Left hindlimb (tissue), 1 donor: ENCODE results near the gene HTRA3.

Experiments used
- DNase-seq: peaks from one replicate; pipeline ENCODE4 v3.0.0-alpha.2; 2018

The HTRA3 gene

DNA sequence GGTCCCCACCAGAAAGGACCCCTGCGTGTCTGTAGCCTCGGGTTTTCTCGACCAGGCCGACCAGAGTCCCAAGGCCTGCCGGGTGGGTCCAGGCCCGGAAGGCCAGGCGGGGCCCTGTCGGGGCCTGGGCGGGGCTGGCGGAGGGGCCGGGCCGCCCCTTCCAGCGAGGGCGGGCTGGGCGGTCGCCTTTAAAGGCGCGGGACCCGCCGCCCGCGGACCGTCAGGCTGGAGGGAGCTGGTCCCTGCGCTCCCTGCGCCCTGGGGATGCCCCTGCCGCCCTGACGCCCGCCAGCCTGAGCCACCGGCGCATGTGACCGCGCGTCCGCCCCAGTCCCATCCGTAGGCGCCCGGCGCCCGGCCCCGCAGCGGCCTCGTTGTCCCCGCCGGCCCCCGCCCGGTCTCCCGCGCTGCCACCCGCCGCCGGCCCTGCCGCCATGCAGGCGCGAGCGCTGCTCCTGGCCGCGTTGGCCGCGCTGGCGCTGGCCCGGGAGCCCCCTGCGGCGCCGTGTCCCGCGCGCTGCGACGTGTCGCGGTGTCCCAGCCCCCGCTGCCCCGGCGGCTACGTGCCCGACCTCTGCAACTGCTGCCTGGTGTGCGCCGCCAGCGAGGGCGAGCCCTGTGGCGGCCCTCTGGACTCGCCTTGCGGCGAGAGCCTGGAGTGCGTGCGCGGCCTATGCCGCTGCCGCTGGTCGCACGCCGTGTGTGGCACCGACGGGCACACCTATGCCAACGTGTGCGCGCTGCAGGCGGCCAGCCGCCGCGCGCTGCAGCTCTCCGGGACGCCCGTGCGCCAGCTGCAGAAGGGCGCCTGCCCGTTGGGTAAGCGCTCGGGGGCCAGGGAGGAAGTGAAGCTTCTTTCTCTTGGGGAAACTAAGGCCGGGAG lies at the start of gene HTRA3:
Gene HTRA3, plus strand, starts transcription at position 220 of the 883 bp plus-strand sequence. Its CDS starts 215 bp downstream, at position 435.
- peak; percentile 83 for DNase-seq

DNA sequence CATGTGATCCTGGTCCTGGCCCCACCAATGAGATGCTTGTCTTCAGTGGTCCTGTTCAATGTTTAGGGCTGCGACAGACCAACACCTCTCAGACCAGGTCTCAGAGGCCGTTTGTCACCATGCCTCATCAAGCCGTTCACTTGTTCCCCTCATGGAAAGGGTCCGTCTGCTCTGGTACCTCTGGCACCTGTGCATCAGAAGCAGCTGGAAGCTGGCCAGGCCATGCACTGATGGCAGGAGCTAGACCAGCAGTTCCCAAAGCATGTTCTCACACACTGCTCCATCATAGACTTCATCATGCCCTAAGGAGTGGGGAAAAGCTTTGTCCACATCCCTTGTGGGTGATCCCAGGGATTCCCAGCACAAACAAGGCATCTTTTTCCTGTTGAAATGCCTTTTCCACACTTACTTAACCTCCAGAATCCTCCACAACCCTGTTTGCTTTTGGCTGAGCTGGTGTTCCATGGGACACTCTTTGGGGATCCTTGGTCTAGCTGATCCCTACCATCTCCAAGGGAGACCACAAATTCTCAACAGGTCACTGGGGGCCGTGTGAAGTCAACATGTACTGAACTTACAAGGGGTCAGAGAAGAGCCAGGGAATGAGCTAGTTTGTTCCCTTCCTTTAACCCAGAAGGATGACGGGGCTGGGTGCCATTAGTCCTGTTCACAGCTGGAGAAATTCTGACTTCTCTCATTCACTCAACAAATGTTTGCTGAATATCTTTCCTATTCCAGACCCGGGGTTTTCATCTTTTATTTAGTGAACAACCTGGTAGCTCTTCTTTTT lies 48.7 kb upstream of the HTRA3 start:
- no peak for DNase-seq

DNA sequence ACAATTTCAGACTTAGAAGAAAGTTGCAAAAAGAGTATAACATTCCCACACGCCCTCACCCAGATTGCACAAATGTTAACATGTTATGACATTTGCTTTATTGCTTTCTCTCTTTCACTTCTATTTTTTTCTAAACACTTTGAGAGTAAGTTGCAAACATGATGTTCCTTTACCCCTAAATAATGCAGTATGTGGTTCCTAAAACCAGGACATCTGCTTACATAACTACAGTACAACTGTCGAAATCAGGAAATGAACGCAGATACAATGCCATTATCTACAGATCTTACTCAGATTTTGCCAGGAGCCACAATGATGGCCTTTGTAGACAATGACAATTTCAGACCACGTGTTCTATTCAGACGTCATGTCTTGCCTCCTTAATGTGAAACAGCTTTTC lies 48.1 kb upstream of the HTRA3 start:
- no peak for DNase-seq

DNA sequence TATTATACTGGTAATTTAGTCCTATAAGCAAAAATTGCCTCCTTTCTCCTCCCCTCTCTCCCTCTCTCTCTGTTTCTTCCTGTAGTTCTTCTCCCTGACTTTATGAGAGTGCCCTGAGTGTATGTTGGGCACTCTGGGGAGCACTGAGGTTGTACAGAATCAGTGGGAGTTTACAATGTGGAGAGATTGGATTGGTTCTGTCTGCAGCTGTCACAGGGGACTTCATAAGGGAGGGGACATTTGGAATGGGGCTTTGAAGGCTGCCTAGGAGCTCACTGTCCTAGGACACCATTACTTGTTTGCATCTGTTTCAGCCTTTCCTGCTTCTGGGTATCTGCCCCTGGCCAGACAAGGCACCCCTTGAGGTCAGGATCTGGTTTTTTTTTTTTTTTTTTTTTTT lies 47.6 kb upstream of the HTRA3 start:
- DNase-seq = no peak

DNA sequence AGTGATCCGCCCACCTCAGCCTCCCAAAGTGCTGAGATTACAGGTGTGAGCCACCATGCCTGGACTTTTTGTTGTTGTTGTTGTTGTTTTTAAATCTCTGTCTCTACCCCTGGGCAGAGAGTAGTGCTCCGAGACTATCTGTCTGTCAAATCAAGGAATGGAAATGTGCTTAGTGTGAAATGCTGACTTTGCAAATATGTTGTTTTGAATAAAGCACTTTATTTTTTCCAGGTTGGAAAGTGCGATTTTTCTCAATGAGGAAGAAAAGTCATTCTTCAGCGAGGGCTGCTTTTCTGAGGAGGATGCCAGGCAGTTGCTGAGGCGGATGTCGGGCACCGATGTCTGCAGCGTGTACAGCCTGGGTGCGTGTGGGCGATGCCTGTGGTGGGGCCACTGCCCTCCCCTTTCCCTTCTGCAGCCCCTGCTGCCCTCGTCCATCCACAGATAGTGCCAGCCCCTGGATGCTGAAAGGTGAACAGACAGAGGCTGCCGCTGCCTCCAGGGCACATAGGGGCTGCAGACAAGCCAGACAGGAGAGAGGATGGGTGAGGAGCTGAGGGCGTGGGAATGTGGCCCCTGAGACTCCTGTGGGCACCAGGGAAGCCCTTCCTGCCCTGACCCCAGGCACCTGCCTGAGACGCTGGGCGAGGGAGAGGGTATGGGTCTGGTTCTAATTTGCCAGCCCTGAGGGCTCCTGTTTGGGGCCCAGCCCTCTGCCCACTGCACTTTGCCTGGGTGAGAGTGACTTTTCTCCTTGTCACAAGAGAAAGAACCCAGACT lies 46.8 kb upstream of the HTRA3 start:
- DNase-seq = no peak

DNA sequence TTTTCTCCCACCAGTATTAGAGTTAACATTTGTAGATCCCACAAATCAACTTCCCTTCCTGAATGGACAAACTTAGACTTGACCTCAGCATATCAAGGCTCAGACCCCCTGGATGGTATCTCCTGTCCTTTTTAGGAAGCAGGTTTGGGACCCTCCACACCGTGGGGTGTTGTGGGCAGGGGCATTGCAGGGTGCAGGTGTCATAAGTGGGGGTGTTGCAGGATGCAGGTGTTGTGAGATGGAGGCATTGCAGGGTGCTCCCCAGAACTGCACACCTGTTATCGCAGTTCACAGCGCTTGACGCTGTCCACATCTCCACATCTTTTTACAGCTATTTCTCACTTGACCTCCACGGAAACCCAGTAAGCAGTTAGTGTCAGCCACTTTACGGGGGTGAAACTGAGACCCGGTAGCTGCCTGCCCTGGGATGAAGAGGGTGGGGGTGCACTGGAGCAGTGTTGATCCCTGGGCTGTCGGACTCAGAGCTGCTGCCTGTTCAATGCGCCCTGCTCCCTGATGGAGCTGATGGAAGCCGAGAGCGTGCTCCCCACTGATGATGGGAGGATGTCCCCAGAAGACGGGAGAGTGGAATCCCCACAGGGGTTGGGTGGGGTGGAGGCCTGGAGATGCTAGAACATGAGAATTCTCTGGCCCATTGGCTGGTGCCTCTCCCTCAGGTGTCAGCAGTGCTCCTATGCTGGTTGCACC lies 45.1 kb upstream of the HTRA3 start:
- no peak for DNase-seq

DNA sequence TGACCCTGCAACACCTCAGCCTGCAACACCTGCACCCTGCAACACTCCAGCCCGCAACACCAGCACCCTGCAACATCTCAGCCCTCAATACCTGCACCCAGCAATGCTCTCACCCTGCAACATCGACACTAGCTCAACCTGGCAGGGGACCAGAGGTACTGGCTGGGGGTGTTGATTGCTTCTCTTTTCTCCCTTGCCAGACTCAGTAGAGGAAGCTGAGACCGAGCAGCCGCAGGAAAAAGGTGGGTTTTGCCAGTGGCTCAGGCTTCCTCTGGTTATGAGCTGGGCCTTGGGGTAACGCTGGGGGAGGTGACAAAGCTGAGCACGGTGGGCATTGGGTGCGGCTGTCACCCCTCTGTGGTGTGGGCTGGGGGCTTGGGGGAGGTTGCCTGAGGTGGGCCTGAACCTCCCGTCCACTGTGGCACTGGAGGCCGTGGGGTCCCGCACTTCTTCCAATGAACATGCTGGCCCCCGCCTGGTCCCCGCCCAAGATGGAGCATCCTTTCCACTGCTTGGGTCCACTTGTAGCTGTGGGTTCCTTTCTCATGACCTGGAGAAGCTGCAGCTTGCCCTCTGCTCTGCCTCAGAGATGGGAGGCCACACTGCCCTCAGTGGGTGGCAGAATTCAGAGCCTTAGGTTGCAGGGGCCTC lies 44.5 kb upstream of the HTRA3 start:
- no peak for DNase-seq

DNA sequence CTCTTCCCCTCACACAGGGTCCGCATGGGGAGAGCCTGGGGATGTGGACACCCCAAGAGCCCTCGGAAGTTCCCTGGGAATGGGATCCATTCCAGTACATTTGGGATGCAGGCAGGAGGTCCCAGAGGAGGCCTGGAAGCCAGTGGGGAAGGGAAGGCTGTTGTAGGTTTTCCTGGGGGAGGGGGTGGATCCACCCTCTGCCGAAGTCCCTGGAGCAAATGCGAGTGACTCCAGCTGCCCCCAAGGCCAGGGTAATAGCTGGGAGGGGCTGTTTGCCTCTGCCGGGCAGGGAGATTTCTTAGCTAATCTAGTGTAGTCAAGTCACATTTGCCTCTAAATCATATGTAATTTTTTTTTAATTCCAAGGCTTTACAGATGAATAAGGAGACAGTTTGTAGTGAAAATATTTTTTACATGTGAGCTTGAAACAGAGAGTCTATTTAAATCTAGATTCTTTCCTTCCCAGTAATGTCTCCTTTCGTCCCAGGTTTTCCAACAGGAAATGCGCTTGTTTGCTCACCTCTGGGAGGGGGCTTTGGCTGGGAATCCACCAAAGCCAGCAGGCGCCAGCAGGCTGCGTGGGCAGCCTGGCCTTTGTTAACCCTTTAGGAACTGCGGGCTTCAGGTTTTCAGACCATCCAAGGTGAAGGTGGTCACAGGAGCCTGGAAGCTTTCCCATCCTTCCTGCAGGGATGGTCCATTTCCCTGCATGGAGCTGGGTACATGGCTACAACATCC lies 43.7 kb upstream of the HTRA3 start:
- peak; percentile 67 for DNase-seq

DNA sequence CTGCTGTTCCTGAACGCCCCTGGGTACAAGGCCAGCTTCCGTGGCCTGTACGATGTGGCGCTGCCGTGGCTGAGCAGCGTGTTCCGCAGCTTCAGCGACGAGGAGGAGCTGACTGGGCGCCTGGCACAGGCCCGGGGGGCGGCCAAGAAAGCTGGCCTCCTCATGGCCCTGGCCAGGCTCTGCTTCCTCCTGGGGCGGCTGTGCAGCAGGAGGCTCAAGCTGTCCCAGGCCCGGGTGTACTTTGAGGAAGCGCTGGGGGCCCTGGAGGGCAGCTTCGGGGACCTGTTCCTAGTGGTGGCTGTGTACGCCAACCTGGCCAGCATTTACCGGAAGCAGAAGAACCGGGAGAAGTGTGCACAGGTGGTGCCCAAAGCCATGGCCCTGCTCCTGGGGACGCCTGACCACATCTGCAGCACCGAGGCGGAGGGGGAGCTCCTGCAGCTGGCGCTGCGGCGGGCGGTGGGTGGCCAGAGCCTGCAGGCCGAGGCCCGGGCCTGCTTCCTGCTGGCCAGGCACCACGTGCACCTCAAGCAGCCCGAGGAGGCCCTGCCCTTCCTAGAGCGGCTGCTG lies 42.3 kb upstream of the HTRA3 start:
- no peak for DNase-seq

DNA sequence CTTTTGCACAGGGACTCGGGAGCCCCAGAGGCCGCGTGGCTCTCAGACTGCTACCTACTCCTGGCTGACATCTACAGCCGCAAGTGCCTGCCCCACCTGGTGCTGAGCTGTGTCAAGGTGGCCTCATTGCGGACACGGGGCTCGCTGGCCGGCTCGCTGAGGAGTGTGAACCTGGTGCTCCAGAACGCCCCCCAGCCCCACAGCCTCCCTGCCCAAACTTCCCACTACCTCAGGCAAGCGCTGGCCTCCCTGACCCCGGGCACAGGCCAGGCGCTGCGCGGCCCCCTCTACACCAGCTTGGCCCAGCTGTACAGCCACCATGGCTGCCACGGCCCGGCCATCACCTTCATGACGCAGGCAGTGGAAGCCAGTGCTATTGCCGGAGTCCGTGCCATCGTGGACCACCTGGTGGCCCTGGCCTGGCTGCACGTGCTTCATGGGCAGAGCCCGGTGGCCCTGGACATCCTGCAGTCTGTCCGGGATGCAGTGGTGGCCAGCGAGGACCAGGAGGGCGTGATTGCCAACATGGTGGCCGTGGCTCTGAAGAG lies 41.7 kb upstream of the HTRA3 start:
- no peak for DNase-seq

DNA sequence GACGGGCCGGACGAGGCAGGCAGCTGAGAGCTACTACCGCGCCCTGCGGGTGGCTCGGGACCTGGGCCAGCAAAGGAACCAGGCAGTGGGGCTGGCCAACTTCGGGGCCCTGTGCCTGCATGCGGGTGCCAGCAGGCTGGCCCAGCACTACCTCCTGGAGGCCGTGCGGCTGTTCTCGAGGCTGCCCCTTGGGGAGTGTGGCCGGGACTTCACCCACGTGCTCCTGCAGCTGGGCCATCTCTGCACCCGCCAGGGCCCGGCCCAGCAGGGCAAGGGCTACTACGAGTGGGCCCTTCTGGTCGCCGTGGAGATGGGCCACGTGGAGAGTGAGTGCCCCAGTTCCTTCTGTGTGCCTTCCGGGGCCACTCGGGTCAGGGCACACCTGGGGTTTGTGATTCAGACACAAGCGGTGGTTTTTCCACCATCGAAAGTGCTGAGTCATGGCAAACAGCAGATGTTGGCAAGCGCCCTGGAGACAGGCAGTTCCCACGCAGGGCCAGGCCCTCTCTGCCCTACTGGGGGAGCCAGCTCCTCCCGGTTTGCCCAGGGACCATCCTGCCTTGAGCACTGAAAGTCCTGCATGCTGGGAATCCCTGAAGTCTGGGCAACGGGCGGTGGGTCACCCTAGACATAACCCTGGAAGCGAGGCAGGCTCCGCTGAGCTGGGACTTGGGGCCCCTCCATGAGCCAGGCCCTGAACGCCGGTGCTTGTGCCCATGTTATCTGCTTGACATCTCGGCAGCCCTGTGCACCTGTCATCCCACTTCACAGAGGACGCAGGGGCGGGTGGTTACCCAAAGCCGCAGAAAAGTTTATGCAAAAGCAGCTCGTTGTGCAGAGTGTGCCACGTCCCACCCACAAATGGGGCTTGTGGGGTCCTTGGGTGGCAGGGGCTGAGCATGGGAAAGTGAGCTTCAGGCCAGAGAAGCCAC lies 41.0 kb upstream of the HTRA3 start:
- peak; percentile 58 for DNase-seq

DNA sequence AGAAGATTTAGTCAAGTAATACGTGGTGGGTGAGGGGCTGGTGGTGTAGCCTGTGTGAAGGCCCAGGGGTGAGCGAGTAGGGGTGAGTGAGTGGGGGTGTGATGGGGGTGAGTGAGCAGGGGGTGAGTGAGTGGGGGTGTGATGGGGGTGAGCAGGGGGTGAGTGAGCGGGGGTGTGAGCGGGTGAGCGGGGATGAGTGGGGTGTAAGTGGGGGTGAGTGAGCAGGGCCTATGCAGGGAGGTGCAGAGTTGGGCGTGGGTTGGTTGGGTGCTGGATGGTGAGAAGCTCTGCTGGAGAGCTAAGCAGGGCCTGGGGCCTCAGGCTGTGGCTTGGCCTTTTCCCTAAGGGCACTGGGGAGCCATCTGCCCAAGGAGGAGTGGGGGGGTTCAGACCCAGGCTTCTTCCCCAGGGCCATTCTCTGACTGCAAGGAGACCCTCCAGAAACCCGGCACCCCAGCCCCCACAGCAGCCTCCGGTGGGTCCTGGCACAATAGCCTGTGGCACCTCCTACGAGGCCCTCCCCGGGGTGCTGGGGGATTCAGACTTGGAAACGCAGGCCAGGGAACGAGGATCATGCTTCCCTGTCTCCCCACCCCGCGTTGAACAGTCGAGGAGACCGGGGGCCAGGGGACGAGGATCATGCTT lies 40.1 kb upstream of the HTRA3 start:
- no peak for DNase-seq

DNA sequence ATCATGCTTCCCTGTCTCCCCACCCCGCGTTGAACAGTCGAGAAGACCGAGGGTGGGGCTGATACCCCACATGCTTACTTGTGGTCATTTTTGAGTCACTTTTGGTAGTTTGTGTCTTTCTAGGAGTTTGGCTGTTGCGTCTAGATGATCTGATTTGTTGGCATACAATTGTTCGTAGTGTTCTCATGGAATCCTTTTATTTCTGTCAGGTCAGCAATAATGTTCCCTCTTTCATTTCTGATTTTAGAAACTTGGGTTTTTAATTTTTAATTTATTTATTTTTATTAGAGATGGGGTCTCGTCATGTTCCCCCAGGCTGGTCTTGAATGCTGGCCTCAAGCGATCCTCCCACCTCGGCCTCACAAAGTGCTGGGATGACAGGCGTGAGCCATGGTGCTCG lies 39.5 kb upstream of the HTRA3 start:
- DNase-seq = no peak

DNA sequence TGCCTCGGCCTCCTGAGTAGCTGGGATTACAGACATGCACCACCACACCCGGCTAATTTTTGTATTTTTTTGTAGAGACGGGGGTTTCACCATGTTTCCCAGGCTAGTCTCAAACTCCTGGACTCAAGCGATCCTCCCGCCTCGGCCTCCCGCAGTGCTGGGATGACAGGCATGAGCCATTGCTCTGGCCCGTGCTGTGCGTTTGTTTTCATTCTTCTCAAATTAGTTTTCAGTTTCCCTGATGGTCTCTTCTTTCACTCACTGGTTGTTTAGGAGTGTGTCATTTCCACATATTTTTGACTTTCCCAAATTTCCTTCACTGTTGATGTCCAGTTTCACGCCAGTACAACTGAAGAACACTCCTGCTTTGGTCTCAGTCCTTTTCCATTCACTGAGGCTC lies 38.7 kb upstream of the HTRA3 start:
- no peak for DNase-seq

DNA sequence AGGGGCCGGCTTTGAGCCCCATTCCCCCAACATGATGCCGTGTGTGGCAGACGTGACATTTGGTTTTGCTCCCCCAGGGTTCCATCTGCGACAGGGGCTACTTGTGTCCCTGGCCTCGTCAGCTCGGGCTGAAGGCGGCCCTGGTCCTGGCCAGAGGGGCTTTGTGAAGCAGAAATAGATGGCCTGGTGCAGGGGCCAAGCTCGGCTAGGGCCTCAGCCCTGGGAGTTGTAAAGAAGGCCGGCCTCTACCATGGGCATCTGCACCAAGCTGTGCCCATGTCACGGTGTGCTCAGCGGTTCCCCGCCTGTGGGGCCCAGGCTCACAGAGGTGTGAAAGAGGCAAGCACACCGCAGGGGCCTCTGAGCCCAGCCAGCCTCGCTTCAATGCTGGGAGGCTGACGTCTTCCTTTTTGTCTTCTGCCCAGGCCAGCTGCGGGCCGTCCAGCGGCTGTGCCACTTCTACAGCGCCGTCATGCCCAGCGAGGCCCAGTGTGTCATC lies 38.0 kb upstream of the HTRA3 start:
- DNase-seq = no peak

DNA sequence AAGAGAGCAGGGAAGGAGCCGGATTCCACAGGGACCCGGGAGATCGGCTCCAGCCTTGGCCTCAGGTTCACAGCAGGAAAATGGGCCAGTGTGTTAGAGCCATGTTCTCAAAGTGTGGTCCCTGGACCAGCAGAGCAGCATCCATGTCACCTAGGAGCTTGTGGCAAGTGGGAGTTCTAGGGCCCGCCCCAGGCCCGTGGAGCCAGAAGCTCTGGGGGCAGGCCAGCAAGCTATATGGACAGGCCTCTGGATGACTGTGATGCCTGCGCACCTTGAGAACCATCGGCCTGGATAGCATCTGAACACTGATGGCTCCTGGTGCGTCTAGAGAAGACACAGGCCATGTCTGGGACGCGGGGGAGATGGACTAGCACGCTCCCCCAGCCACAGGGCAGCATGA lies 36.8 kb upstream of the HTRA3 start:
- no peak for DNase-seq

DNA sequence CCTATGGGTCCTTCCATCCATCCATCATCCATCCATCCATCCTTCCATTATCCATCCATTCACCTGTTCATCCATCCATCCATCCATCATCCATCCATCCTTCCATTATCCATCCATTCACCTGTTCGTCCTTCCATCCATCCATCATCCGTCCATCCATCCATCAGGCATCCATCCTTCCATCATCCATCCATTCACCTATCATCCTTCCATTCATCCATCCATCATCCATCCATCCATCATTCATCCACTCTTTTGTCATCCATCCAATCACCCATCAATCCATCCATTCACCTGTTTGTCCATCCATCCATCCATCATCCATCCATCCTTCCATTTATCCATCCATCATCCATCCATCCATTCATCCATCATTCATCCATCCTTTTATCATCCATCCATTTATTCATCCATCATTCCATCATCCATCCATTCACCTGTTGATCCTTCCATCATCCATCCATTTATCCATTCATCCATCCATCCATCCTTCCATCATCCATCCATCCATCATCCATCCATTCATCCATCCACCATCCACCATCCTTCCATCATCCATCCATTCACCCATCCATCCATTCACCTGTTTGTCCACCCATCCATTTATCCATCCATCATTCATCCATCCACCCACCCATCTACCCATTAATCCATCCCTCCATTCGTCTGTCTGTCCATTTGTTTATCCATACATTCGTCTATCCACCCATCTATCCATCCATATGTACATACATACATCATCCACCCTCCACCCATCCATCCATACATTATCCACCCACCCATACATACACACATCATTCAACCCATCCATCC lies 35.7 kb upstream of the HTRA3 start:
- DNase-seq = no peak

DNA sequence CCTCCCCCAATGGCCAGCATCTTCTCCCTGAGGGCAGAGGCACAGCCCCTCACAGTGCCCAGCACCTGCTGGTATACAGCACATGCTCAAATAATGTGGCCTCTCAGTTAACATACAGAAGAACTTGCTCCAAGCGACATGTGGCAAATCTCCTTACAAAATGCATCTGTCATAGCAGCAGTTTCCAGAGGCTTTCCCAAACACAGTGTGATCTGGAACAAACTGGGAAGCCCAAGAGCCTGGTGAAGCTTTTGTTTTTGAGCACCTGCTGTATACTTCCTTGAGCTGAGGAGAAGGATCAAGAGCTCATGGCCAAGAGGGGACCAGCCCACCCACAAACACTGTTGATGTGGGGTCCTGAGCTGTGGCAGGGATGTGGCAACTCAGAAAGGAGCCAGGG lies 34.8 kb upstream of the HTRA3 start:
- no peak for DNase-seq
